Renal pelvis (tissue), 4 donors: ENCODE results near the gene PRODH2. TPM values are rescaled to one million over a fixed set of nuclear protein-coding genes. Genes with fewer than 3 reads are reported as not detected.
"Not testable (repeated sequence)": the region's sequence is repeated elsewhere in the genome, so short reads cannot be mapped to it uniquely, and the experiment has no call there.

ENCODE experiments used
- DNase-seq: peaks from one replicate; pipeline ENCODE4 v3.0.0-alpha.2; 2013
- polyA plus RNA-seq, 3 donors: library from polyadenylated mRNA; unstranded; fragments of 120-200 nt; gene quantifications; one replicate each; pipeline ENCODE4 v1.2.1, GENCODE V29; 2013; ENCODE audit not compliant: insufficient read length in 3 of 3

PRODH2 gene
- polyA plus RNA-seq, 3 donors = 41.4 to 52.5 (median 49.5) TPM

GRCh38 chr19:35805526-35806102 lies 7.0 kb downstream of the PRODH2 start:
- no peak for DNase-seq

DNA sequence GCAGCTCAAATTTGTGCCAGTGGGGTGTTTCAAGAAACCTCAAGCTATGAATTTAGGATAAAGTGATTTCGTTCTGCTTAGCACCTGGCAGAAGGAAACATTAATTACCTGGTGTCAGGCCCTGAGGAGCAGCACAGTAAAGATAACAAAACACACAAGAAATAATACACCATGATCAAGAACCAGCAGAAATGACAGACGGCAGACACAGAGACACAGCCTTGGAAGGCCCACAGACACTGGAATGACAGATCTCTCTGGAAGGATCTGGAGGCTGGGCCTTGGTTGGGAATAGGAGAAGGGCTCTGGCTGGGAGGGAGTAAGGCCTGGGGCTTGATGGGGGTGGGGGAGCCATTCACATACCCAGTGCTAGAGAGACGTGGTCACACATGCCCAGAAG lies 10.8 kb downstream of the PRODH2 start:
- no peak for DNase-seq

GRCh38 chr19:35797663-35798062 lies 15.0 kb downstream of the PRODH2 start:
- DNase-seq = no peak

- no peak for DNase-seq
Observed at GRCh38 chr19:35796645-35797542, 15.8 kb downstream of the PRODH2 start.

- DNase-seq = not testable (repeated sequence)
Observed at GRCh38 chr19:35795564-35795963, 17.1 kb downstream of the PRODH2 start.

- DNase-seq = no peak
Observed at GRCh38 chr19:35793381-35794165, 19.1 kb downstream of the PRODH2 start.

GRCh38 chr19:35792888-35793287 lies 19.8 kb downstream of the PRODH2 start:
- DNase-seq = no peak

- DNase-seq = no peak
Observed at GRCh38 chr19:35792312-35792711, 20.3 kb downstream of the PRODH2 start.

DNA sequence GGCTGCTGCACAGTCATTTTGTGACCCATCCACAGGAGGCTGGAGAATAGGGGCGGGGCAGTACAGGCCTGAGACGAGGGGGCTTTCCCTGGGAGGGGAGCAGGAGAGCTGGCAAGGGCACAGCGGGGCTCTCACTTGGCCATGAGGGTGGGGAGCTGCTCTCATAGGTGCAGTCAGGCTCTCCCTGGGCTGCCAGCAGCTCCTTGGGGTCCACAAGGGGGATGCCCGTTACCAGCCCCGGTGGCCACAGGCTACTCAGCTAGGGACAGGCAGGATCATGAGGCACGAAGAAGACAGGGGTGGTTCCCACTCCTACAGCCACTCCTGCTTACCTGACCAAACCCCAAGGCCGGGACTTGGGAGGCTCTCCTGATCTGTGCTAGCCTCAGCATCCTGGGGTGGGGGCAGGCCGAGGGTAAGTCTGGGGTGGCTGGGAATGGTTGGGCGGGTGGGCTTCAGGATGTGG lies 20.8 kb downstream of the PRODH2 start:
- no peak for DNase-seq

DNA sequence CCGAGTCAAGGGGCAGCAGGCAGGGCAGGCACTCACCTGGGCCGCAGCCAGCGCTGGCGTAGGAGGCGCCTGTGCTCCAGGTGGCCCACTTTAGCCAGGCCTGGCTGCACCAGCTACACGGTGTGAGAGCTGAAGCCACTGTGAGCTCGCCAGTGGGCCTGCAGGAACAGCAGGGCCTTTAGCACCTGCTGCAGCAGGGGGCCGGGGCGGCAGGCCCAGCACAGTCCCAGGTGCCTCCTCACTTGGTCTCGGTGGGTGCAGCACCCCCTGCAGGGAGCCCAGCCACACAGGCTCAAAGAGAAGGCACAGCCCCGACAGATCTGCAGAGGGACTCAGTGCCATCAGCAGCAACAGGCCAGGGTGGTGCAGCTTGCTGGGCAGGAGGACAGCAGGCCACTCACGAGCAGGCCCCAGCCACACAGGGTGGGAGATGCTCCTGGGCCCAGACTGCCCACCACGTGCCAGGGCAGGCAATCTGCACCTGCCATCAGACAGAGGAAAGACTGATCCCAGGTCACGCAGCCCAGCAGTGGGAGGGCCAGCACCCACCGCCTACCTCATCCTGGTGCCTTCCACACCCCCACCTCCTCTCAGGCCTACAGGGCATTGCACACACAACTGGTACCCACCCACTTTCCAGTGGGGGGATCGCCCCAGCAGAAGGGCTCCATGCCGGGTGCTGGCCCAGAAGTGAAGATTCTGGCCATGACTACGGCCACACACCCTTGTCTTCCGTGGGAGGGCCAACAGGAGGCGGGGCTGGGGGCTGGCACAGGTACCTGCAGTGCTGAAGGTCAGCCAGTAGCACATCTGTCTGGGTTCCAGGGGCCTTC lies 21.4 kb downstream of the PRODH2 start:
- DNase-seq = no peak

DNA sequence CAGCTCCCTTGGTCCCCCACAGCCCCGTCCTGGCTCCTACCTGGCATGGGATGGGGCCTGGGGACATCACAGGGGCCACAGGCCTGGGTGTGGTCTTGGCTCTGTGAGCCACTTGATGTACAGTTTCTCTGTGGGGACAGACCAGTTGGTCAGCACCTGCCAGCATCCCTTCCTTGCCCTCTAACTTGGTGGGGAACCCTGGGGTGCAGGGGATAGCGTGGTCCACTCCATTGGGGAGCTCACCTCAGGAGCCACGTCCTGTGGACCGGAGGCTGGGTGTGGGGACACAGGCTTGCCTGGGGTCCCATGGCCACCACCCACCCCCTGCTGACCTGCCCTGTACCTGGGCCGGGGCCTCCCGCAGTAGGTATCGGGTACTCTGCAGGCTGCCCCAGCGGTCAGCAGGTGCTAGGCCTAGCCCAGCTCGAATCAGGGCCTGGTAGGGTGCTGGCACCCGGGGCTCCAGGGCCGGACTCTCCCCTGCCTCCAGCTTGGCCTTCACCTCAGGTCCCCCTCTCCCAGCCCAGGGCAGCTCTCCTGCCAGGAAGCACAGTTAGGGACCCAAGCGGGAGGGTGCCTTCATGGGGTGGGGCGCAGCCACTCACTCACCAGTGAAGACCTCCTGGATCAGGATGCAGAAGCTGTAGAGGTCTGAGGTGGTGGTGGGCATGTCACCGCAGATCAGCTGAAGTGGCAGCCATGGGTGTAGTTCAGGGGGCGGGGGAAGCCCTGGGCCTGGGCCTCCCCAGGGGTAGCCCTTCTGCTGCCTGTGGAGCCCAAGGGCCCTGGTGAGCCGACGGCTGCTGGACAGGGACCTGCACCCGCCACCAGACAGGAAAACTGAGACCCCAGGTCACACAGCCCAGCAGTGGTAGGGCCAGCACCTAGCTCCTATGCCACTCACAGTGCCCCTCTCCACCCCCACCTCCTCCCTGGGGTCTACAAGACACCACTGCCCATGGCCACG lies 22.4 kb downstream of the PRODH2 start:
- DNase-seq = no peak

GRCh38 chr19:35789195-35789977 lies 23.3 kb downstream of the PRODH2 start:
- DNase-seq = no peak

GRCh38 chr19:35788205-35788960 lies 24.3 kb downstream of the PRODH2 start:
- no peak for DNase-seq

- no peak for DNase-seq
Observed at GRCh38 chr19:35787227-35787799, 25.3 kb downstream of the PRODH2 start.

- no peak for DNase-seq
Observed at GRCh38 chr19:35786299-35787160, 26.1 kb downstream of the PRODH2 start.

DNA sequence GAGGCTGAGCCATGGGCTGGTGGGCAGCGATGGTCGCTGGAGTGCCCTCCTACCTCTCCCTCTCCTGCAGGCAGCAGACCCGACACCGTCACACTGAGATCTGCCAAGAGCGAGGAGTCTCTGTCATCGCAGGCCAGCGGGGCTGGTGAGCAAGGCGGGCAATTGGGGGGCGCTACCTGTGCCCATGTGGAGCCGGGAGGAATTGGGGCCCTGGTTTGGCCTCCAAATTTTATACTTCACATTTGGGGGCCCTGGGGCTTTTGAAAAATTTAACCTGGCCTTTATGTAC lies 27.4 kb downstream of the PRODH2 start:
- DNase-seq = no peak

DNA sequence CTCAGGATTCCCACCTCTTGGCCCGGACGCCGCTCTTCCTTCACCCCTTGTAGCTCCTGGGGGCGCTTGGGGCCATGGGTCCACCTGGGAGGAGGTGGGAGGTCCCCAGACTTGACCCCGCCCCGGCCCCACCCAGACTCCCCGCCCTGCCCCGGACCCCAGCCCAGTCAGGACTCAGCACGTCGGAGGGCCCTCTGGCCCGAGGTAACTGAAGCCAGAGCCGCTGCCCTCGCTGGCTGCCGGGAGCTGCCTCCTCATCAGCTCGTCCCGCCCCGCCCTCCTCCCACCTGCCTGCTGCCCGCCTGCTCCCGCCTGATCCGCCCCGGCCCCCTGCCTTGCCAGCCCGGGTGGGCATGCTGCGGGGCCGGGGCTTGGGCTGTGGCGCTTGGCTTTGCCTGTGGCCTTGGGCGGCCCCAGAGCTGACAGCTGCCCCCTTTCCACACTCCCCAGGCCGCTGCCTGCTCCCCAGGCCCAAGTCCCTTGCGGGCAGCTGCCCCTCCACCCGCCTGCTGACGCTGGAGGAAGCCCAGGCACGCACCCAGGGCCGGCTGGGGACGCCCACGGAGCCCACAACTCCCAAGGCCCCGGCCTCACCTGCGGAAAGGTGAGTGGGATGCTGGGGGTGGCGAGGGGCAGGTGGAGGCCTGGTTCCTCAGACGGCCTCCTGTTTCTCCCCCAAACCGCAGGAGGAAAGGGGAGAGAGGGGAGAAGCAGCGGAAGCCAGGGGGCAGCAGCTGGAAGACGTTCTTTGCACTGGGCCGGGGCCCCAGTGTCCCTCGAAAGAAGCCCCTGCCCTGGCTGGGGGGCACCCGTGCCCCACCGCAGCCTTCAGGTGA lies 27.9 kb downstream of the PRODH2 start:
- DNase-seq = no peak
